Nephron progenitor cell (in vitro differentiated cells): Measurements from ENCODE around the gene TNRC6B.

Experiments
- DNase-seq: peaks from one replicate; pipeline ENCODE4 v3.0.0; 2021
- H3K27ac Mint-ChIP-seq: 2 replicates; pipeline ENCODE4 v1.8.0; 2021; ENCODE audit warnings: mild to moderate bottlenecking, moderate library complexity, mixed read lengths
- H3K27me3 Mint-ChIP-seq: 2 replicates; pipeline ENCODE4 v1.8.0; 2021; ENCODE audit warnings: mild to moderate bottlenecking, low read depth, mixed read lengths; ENCODE audit not compliant: poor library complexity
- H3K36me3 Mint-ChIP-seq: 2 replicates; pipeline ENCODE4 v1.8.0; 2021; ENCODE audit warnings: low read depth, mixed read lengths
- H3K4me1 Mint-ChIP-seq: 2 replicates; pipeline ENCODE4 v1.8.0; 2021; ENCODE audit warnings: mixed read lengths
- H3K4me3 Mint-ChIP-seq: 2 replicates; pipeline ENCODE4 v1.8.0; 2021; ENCODE audit warnings: mild to moderate bottlenecking, moderate library complexity, mixed read lengths
- H3K9me3 Mint-ChIP-seq: 2 replicates; pipeline ENCODE4 v1.8.0; 2021; ENCODE audit warnings: mild to moderate bottlenecking, moderate library complexity, mixed read lengths
- TF ChIP-seq, protein P1 (sequence below): fragments of 200-600 bp; sonication (generic); IDR thresholded peaks from 2 replicates; pipeline ENCODE4 v1.5.0; 2021; ENCODE audit warnings: antibody characterized with exemption

TNRC6B gene

GRCh38 chr22:40238425-40239344, 61.0 kb downstream of the TNRC6B start:
- DNase-seq: no peak
- Mint-ChIP-seq H3K4me1 (peaks cover 64% of the 10 kb centered on the region), H3K27ac (peak overlapping the region; percentile 75)

GRCh38 chr22:40239345-40239683, 61.6 kb downstream of the TNRC6B start:
- no peaks in the 10 kb centered on the region for H3K9me3 Mint-ChIP-seq
- peaks cover 49% of the 10 kb centered on the region for H3K36me3 Mint-ChIP-seq
- peak overlapping the region; percentile 75 for H3K27ac Mint-ChIP-seq
- TF ChIP-seq, protein P1, sequence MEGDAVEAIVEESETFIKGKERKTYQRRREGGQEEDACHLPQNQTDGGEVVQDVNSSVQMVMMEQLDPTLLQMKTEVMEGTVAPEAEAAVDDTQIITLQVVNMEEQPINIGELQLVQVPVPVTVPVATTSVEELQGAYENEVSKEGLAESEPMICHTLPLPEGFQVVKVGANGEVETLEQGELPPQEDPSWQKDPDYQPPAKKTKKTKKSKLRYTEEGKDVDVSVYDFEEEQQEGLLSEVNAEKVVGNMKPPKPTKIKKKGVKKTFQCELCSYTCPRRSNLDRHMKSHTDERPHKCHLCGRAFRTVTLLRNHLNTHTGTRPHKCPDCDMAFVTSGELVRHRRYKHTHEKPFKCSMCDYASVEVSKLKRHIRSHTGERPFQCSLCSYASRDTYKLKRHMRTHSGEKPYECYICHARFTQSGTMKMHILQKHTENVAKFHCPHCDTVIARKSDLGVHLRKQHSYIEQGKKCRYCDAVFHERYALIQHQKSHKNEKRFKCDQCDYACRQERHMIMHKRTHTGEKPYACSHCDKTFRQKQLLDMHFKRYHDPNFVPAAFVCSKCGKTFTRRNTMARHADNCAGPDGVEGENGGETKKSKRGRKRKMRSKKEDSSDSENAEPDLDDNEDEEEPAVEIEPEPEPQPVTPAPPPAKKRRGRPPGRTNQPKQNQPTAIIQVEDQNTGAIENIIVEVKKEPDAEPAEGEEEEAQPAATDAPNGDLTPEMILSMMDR: no peak
- H3K4me3 Mint-ChIP-seq: no peak overlapping the region
- no peaks in the 10 kb centered on the region for H3K27me3 Mint-ChIP-seq
- H3K4me1 Mint-ChIP-seq: peaks cover 63% of the 10 kb centered on the region
- no peak for DNase-seq

More at GRCh38 chr22:40238425-40239344, 61.0 kb downstream of the TNRC6B start:
- Mint-ChIP-seq H3K36me3 (peaks cover 48% of the 10 kb centered on the region), H3K4me3 (no peak overlapping the region), H3K9me3 (no peaks in the 10 kb centered on the region), H3K27me3 (no peaks in the 10 kb centered on the region)
- TF ChIP-seq, protein P1: no peak

DNA sequence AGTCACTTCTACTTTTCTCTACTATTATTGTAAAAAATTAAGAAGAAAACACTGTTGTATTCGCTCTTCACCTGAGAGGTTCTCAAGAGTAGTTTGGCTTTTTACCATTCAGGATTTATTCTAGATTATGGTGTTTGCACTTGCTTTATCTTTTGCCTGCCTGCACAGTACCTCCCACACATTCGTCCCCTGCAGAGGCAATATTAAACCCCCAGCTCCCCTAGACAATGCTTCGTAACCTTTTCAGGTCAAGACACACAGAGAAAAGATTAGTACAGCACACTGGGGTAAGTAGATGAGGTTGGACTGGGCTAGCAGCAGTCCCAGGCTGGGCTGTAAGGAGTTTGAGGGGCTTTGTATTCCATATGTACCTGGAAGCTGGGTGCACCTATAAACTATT, 62.4 kb downstream of the TNRC6B start:
- Mint-ChIP-seq H3K27ac (peak overlapping the region; percentile 90), H3K27me3 (no peaks in the 10 kb centered on the region), H3K4me1 (peaks cover 54% of the 10 kb centered on the region), H3K36me3 (peaks cover 49% of the 10 kb centered on the region), H3K4me3 (no peak overlapping the region), H3K9me3 (no peaks in the 10 kb centered on the region)
- TF ChIP-seq, protein P1: no peak
- DNase-seq: no peak

GRCh38 chr22:40240686-40241085, 63.0 kb downstream of the TNRC6B start:
- DNase-seq: no peak
- Mint-ChIP-seq H3K4me3 (no peak overlapping the region), H3K27me3 (no peaks in the 10 kb centered on the region), H3K36me3 (peaks cover 47% of the 10 kb centered on the region), H3K4me1 (peaks cover 50% of the 10 kb centered on the region), H3K9me3 (no peaks in the 10 kb centered on the region), H3K27ac (peak overlapping the region; percentile 90)
- TF ChIP-seq, protein P1: no peak

- DNase-seq: no peak
- H3K9me3 Mint-ChIP-seq: no peaks in the 10 kb centered on the region
- H3K27me3 Mint-ChIP-seq: no peaks in the 10 kb centered on the region
- peaks cover 48% of the 10 kb centered on the region for H3K36me3 Mint-ChIP-seq
- peak overlapping the region; percentile 13 for H3K27ac Mint-ChIP-seq
- TF ChIP-seq, protein P1: no peak
- H3K4me3 Mint-ChIP-seq: no peak overlapping the region
- peaks cover 45% of the 10 kb centered on the region for H3K4me1 Mint-ChIP-seq
These were observed 63.6 kb downstream of the TNRC6B start for GRCh38 chr22:40241200-40241763.
